ENCODE data around the gene PFKFB1. TPM values are rescaled to one million over a fixed set of nuclear protein-coding genes. Genes with fewer than 3 reads are reported as not detected.

The PFKFB1 gene
- total RNA-seq, 1 donor from 2014 or later, result 0.51 TPM

DNA sequence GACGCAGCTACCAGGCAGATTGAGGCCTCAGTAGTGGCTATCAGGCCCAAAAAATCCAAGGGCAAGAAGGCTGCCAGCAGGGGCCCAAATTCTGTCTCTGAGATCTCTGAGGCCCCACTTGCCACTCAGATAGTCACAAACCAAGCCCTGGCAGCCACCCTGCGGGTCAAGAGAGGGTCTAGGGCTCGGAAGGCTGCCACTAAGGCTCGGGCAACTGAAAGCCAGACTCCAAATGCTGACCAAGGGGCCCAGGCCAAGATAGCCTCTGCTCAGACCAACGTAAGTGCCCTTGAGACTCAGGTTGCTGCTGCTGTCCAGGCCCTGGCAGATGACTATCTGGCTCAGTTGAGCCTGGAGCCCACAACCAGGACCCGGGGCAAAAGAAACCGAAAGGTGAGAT, 70.6 kb downstream of the PFKFB1 start:
- Mint-ChIP-seq H3K4me3 (no peak overlapping the region), H3K9me3 (no peaks in the 10 kb centered on the region), H3K4me1 (ENCODE audit: unreplicated experiment) (no peaks in the 10 kb centered on the region), H3K36me3 (peaks cover 17% of the 10 kb centered on the region), H3K27me3 (no peaks in the 10 kb centered on the region), H3K27ac (no peak overlapping the region)
- DNase-seq (ENCODE audit: extremely low spot score, unreplicated experiment), result no peak
- TF ChIP-seq CTCF (conservative IDR thresholded peaks at IDR 0.05), result no peak

- no peak for DNase-seq (ENCODE audit: extremely low spot score, unreplicated experiment)
- Mint-ChIP-seq H3K4me3 (peak overlapping the region; percentile 88), H3K4me1 (ENCODE audit: unreplicated experiment) (no peaks in the 10 kb centered on the region), H3K27me3 (no peaks in the 10 kb centered on the region), H3K9me3 (no peaks in the 10 kb centered on the region), H3K36me3 (peaks cover 11% of the 10 kb centered on the region), H3K27ac (no peak overlapping the region)
- no peak for TF ChIP-seq CTCF (conservative IDR thresholded peaks at IDR 0.05)
These were observed 71.4 kb downstream of the PFKFB1 start for GRCh38 chrX:54922547-54922946.

- Mint-ChIP-seq H3K27ac (peak overlapping the region; percentile 53), H3K27me3 (no peaks in the 10 kb centered on the region), H3K4me3 (peak overlapping the region; percentile 88), H3K9me3 (no peaks in the 10 kb centered on the region), H3K36me3 (peaks cover 11% of the 10 kb centered on the region), H3K4me1 (ENCODE audit: unreplicated experiment) (no peaks in the 10 kb centered on the region)
- peak; percentile 38 for TF ChIP-seq CTCF (conservative IDR thresholded peaks at IDR 0.05)
- DNase-seq (ENCODE audit: extremely low spot score, unreplicated experiment), result peak; percentile 80
These were observed 72.5 kb downstream of the PFKFB1 start for GRCh38 chrX:54921427-54922021.

- Mint-ChIP-seq H3K4me3 (peak within 1 kb of the TSS; percentile 88), H3K27ac (peak within 1 kb of the TSS; percentile 53), H3K4me1 (ENCODE audit: unreplicated experiment) (no peaks in the 10 kb centered on the region), H3K36me3 (peaks cover 8% of the 10 kb centered on the region), H3K9me3 (no peaks in the 10 kb centered on the region), H3K27me3 (no peaks in the 10 kb centered on the region)
- TF ChIP-seq CTCF (conservative IDR thresholded peaks at IDR 0.05), result peak; percentile 55
- no peak for DNase-seq (ENCODE audit: extremely low spot score, unreplicated experiment)
These were observed 73.2 kb downstream of the PFKFB1 start, which contains the start of gene TRO for GRCh38 chrX:54920610-54921426. Gene TRO, plus strand, starts transcription at chrX:54920824. Its CDS starts 1,423 bp downstream, at chrX:54922247.

- no peaks in the 10 kb centered on the region for H3K4me1 Mint-ChIP-seq (ENCODE audit: unreplicated experiment)
These were observed 84.0 kb downstream of the PFKFB1 start for GRCh38 chrX:54909941-54910340.

More at GRCh38 chrX:54909941-54910340, 84.0 kb downstream of the PFKFB1 start:
- H3K9me3 Mint-ChIP-seq, result peaks cover 11% of the 10 kb centered on the region
- H3K4me3 Mint-ChIP-seq, result no peak overlapping the region
- no peak for DNase-seq (ENCODE audit: extremely low spot score, unreplicated experiment)
- no peak overlapping the region for H3K27ac Mint-ChIP-seq
- no peak for TF ChIP-seq CTCF (conservative IDR thresholded peaks at IDR 0.05)
- H3K27me3 Mint-ChIP-seq, result no peaks in the 10 kb centered on the region
- H3K36me3 Mint-ChIP-seq, result no peaks in the 10 kb centered on the region
